Measurements from ENCODE around the gene ERI3.

GRCh38 chr1:44390277-44390676 lies 35.2 kb upstream of the ERI3 start:
- TF ChIP-seq CTCF (IDR thresholded peaks at IDR 0.05; ENCODE audit: insufficient read depth, low read length) (no peak), POLR2AphosphoS5 (IDR thresholded peaks at IDR 0.05; ENCODE audit: low read depth) (no peak), REST (IDR thresholded peaks at IDR 0.05; ENCODE audit: insufficient replicate concordance, low read depth) (no peak)
